Neural cell (in vitro differentiated cells): ENCODE measurements around the gene HFM1. TPM values are rescaled to one million over a fixed set of nuclear protein-coding genes. Genes with fewer than 3 reads are reported as not detected.
A peak's percentile ranks its signal among the peaks of the same experiment; 100 is the strongest.

ENCODE experiments used
- H2AFZ ChIP-seq: fragments of 200-600, 300-800 bp; sonication (generic), shearing (Covaris generic); 2 replicates; pipeline ENCODE4 v1.6.0; 2014; ENCODE audit warnings: low read depth, mild to moderate bottlenecking, antibody characterized with exemption, low read length, moderate library complexity
- H3F3A ChIP-seq: fragments of 200-600 bp; shearing (Covaris generic); 2 replicates; pipeline ENCODE4 v1.6.1; 2016; ENCODE audit warnings: mild to moderate bottlenecking, moderate library complexity, mixed read lengths, antibody characterized with exemption, low read length; ENCODE audit not compliant: insufficient read depth, poor library complexity, severe bottlenecking
- H3K27ac ChIP-seq: fragments of 200-600, 300-800 bp; sonication (generic), shearing (Covaris generic); 2 replicates; pipeline ENCODE4 v1.5.1; 2014; ENCODE audit warnings: mild to moderate bottlenecking, low read length, moderate library complexity
- H3K27me3 ChIP-seq: fragments of 300-800, 200-600 bp; sonication (generic), shearing (Covaris generic); 2 replicates; pipeline ENCODE4 v1.6.0; 2014; ENCODE audit warnings: mild to moderate bottlenecking, low read depth, low read length, moderate library complexity; ENCODE audit not compliant: insufficient read depth
- H3K36me3 ChIP-seq: fragments of 300-800, 200-600 bp; sonication (generic), shearing (Covaris generic); 2 replicates; pipeline ENCODE4 v1.5.1; 2014; ENCODE audit warnings: mild to moderate bottlenecking, antibody characterized with exemption, low read length, moderate library complexity; ENCODE audit not compliant: insufficient read depth
- H3K4me2 ChIP-seq: fragments of 300-800, 200-600 bp; sonication (generic), shearing (Covaris generic); 2 replicates; pipeline ENCODE4 v1.6.0; 2014; ENCODE audit warnings: mild to moderate bottlenecking, low read length
- H3K4me3 ChIP-seq: fragments of 300-800, 200-600 bp; sonication (generic), shearing (Covaris generic); 2 replicates; pipeline ENCODE4 v1.5.1; 2014; ENCODE audit warnings: mild to moderate bottlenecking, low read length, moderate library complexity
- H3K79me2 ChIP-seq: fragments of 200-600 bp; shearing (Covaris generic); replicated peaks from 2 replicates; pipeline ENCODE4 v1.6.0; 2014; ENCODE audit warnings: mild to moderate bottlenecking, low read length, moderate library complexity; ENCODE audit not compliant: insufficient read depth
- H3K9ac ChIP-seq: fragments of 300-800, 200-600 bp; sonication (generic), shearing (Covaris generic); 2 replicates; pipeline ENCODE4 v1.6.1; 2016; ENCODE audit warnings: mild to moderate bottlenecking, low read length, mixed read lengths
- H3K9me2 ChIP-seq: fragments of 200-600 bp; shearing (Covaris generic); 2 replicates; pipeline ENCODE4 v1.6.1; 2016; ENCODE audit warnings: mild to moderate bottlenecking, low read length, mixed read lengths; ENCODE audit not compliant: insufficient read depth
- H3K9me3 ChIP-seq: fragments of 200-600, 300-800 bp; sonication (generic), shearing (Covaris generic); 2 replicates; pipeline ENCODE4 v1.6.1; 2016; ENCODE audit warnings: mild to moderate bottlenecking, mixed run types, low read length, moderate library complexity, mixed read lengths
- H4K20me1 ChIP-seq: fragments of 200-600 bp; shearing (Covaris generic); 2 replicates; pipeline ENCODE4 v1.6.1; 2016; ENCODE audit warnings: mild to moderate bottlenecking, mixed run types; ENCODE audit not compliant: insufficient read depth
- EP300 ChIP-seq: fragments of 450-650 bp; conservative IDR thresholded peaks from 2 replicates; pipeline ENCODE4 v1.6.1; 2014; ENCODE audit warnings: antibody characterized with exemption, mild to moderate bottlenecking, moderate library complexity; ENCODE audit not compliant: poor library complexity, severe bottlenecking
- EZH2 ChIP-seq: fragments of 200-600, 300-800 bp; shearing (Covaris generic), sonication (generic); IDR thresholded peaks from 2 replicates; pipeline ENCODE4 v1.6.1; 2014; ENCODE audit warnings: antibody characterized with exemption, low read length, borderline replicate concordance, mild to moderate bottlenecking; ENCODE audit not compliant: insufficient read depth, poor library complexity, severe bottlenecking
- MXI1 ChIP-seq: fragments of 450-650 bp; conservative IDR thresholded peaks from 2 replicates; pipeline ENCODE4 v1.6.1; 2014; ENCODE audit warnings: antibody characterized with exemption, mild to moderate bottlenecking; ENCODE audit not compliant: poor library complexity, severe bottlenecking
- POLR2AphosphoS5 ChIP-seq: IDR thresholded peaks from 2 replicates; pipeline ENCODE4 v1.6.1; 2012
- RAD21 ChIP-seq: fragments of 450-650 bp; conservative IDR thresholded peaks from 2 replicates; pipeline ENCODE4 v1.6.1; 2014; ENCODE audit warnings: antibody characterized with exemption, mild to moderate bottlenecking, moderate library complexity
- SMC3 ChIP-seq: fragments of 450-650 bp; conservative IDR thresholded peaks from 2 replicates; pipeline ENCODE4 v1.6.1; 2014; ENCODE audit warnings: antibody characterized with exemption, mild to moderate bottlenecking, moderate library complexity; ENCODE audit not compliant: poor library complexity
- TAF1 ChIP-seq: IDR thresholded peaks from 2 replicates; pipeline ENCODE4 v1.6.1; 2012; ENCODE audit warnings: low read depth
- polyA plus RNA-seq: library from polyadenylated mRNA; depleted of rRNA; stranded (reverse); fragments of >200 nt; gene quantifications from 2 replicates; pipeline ENCODE4 v1.2.3, GENCODE V29; 2014
- TF ChIP-seq, protein P1 (sequence below): IDR thresholded peaks from 2 replicates; pipeline ENCODE4 v1.6.1; 2012; ENCODE audit warnings: borderline replicate concordance
- TF ChIP-seq, protein P2 (sequence below): fragments of 450-650 bp; IDR thresholded peaks from 2 replicates; pipeline ENCODE4 v1.5.1; 2014; ENCODE audit warnings: antibody characterized with exemption, mild to moderate bottlenecking, moderate library complexity; ENCODE audit not compliant: poor library complexity, severe bottlenecking

Gene HFM1
- polyA plus RNA-seq, 1 donor from 2014 or later = 30.5 TPM

DNA sequence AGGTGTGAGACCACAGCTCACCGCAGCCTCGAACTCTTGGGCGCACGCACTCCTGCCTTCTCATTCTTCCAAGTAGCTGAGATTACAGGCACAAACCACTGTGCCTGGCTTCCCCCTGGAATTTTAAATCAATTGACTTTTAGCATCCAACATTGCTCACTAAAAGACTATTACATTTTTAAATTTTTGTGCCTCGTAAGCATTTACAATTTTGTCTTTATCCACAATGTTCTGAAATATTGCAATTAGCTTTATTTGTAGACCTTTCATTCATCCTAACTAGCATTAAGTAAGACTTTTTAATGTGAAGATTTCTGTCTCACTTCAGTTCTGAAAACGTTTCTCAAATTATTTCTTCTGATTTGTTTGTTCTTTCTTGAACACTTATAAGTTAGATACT lies 122.9 kb downstream of the HFM1 start:
- Histone ChIP-seq H4K20me1 (no peaks in the 10 kb centered on the region), H3K4me2 (no peak overlapping the region), H3K27ac (no peak overlapping the region), H3F3A (peaks cover 4% of the 10 kb centered on the region), H3K9me3 (no peaks in the 10 kb centered on the region), H3K9ac (no peak overlapping the region), H3K79me2 (no peaks in the 10 kb centered on the region), H2AFZ (no peak overlapping the region), H3K4me3 (no peak overlapping the region), H3K9me2 (no peaks in the 10 kb centered on the region), H3K27me3 (no peaks in the 10 kb centered on the region), H3K36me3 (no peaks in the 10 kb centered on the region)
- TF ChIP-seq, protein P1, sequence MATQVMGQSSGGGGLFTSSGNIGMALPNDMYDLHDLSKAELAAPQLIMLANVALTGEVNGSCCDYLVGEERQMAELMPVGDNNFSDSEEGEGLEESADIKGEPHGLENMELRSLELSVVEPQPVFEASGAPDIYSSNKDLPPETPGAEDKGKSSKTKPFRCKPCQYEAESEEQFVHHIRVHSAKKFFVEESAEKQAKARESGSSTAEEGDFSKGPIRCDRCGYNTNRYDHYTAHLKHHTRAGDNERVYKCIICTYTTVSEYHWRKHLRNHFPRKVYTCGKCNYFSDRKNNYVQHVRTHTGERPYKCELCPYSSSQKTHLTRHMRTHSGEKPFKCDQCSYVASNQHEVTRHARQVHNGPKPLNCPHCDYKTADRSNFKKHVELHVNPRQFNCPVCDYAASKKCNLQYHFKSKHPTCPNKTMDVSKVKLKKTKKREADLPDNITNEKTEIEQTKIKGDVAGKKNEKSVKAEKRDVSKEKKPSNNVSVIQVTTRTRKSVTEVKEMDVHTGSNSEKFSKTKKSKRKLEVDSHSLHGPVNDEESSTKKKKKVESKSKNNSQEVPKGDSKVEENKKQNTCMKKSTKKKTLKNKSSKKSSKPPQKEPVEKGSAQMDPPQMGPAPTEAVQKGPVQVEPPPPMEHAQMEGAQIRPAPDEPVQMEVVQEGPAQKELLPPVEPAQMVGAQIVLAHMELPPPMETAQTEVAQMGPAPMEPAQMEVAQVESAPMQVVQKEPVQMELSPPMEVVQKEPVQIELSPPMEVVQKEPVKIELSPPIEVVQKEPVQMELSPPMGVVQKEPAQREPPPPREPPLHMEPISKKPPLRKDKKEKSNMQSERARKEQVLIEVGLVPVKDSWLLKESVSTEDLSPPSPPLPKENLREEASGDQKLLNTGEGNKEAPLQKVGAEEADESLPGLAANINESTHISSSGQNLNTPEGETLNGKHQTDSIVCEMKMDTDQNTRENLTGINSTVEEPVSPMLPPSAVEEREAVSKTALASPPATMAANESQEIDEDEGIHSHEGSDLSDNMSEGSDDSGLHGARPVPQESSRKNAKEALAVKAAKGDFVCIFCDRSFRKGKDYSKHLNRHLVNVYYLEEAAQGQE = no peak
- TF ChIP-seq POLR2AphosphoS5 (no peak), EZH2 (no peak), EP300 (no peak), MXI1 (no peak), RAD21 (no peak), TAF1 (no peak), SMC3 (no peak)
- TF ChIP-seq, protein P2, sequence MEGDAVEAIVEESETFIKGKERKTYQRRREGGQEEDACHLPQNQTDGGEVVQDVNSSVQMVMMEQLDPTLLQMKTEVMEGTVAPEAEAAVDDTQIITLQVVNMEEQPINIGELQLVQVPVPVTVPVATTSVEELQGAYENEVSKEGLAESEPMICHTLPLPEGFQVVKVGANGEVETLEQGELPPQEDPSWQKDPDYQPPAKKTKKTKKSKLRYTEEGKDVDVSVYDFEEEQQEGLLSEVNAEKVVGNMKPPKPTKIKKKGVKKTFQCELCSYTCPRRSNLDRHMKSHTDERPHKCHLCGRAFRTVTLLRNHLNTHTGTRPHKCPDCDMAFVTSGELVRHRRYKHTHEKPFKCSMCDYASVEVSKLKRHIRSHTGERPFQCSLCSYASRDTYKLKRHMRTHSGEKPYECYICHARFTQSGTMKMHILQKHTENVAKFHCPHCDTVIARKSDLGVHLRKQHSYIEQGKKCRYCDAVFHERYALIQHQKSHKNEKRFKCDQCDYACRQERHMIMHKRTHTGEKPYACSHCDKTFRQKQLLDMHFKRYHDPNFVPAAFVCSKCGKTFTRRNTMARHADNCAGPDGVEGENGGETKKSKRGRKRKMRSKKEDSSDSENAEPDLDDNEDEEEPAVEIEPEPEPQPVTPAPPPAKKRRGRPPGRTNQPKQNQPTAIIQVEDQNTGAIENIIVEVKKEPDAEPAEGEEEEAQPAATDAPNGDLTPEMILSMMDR = no peak

DNA sequence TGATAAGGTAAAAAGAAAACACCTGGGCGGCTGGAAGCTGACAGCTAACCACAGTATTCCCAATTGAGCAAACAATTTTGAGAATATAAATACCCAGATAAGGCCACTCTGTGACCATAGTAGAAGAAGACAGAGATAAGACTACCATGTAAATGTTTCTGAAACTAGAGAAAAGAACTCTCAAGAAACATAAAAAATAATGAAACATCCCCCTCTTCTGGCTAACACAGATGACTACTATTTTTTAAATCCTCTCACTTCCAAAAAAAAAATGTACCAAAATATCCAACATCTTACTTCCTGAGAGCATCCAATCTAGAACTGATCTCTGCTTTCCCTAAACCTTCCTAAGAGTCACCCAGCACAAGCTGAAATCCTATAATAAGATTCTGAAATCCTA lies 125.9 kb downstream of the HFM1 start:
- no peak overlapping the region for H3K4me2 ChIP-seq
- H2AFZ ChIP-seq = no peak overlapping the region
- H3K9me2 ChIP-seq = no peaks in the 10 kb centered on the region
- peaks cover 4% of the 10 kb centered on the region for H3F3A ChIP-seq
- no peak overlapping the region for H3K4me3 ChIP-seq
- no peaks in the 10 kb centered on the region for H3K27me3 ChIP-seq
- H3K27ac ChIP-seq = no peak overlapping the region
- peak; percentile 61 for TF ChIP-seq SMC3
- TF ChIP-seq, protein P2 = peak; percentile 58
- TF ChIP-seq RAD21 = peak; percentile 59
- TF ChIP-seq EZH2 = no peak
- TF ChIP-seq EP300 = no peak
- no peaks in the 10 kb centered on the region for H3K79me2 ChIP-seq
- no peaks in the 10 kb centered on the region for H3K9me3 ChIP-seq
- no peak overlapping the region for H3K9ac ChIP-seq
- no peaks in the 10 kb centered on the region for H3K36me3 ChIP-seq
- no peaks in the 10 kb centered on the region for H4K20me1 ChIP-seq
